K562 (cell line): ENCODE results near the gene MACROD2. TPM values are rescaled to one million over a fixed set of nuclear protein-coding genes. Genes with fewer than 3 reads are reported as not detected.

Experiments used
- ATAC-seq: fragments of 200-7000 bp; cut with Tn5 transposase; 3 replicates; pipeline ENCODE4 v1.9.1; 2020; ENCODE audit warnings: moderate library complexity
- BruUV-seq: library from RNA; stranded (reverse); fragments of 400-500 nt; replicated peaks from 2 replicates; lab custom pipeline; 2021; lab: Mats Ljungman, UMichigan
- CTCF ChIA-PET: fragments of 300-600 bp; formaldehyde crosslinking; extraction: SDS; loops from one replicate; lab custom pipeline; 2021; ENCODE audit warnings: low intra/inter-chr PET ratio; lab: Yijun Ruan, JAX
- POLR2A ChIA-PET: fragments of 300-600, 350-650 bp; sonication (Branson Sonifier 250); formaldehyde crosslinking; extraction: SDS; loops from one replicate; lab custom pipeline; 2021; ENCODE audit warnings: antibody characterized with exemption, inconsistent platforms; lab: Yijun Ruan, JAX
- DNase-seq, 4 experiments: peaks; one replicate each; pipeline versions ENCODE4 v3.0.0 to v3.0.0-alpha.2; 2011 to 2018; ENCODE audit warnings: low spot score in 3 of 4, mixed read lengths in 3 of 4; ENCODE audit errors: extremely low read depth in 1 of 4
- FAIRE-seq: peaks from 2 replicates; lab custom pipeline; 2011; peaks lifted over from hg19 to GRCh38; lab: Jason Lieb, UNC
- H2AFZ ChIP-seq: 2 replicates; pipeline ENCODE4 v1.6.0; 2011; ENCODE audit warnings: low read depth, low read length, control low read depth, inconsistent platforms
- H3K27ac ChIP-seq: fragments of 200-600 bp; 3 replicates; pipeline ENCODE4 v1.8.0; 2011; ENCODE audit warnings: low read depth, mild to moderate bottlenecking, control low read depth, inconsistent platforms, low read length, moderate library complexity, mixed read lengths; ENCODE audit errors: extremely low read depth
- H3K27me3 ChIP-seq, 2 experiments: fragments of 300-600 bp in 1 of 2; 2 replicates in 1 of 2; 3 replicates in 1 of 2; pipeline versions ENCODE4 v1.6.0 to v1.8.0; 2011; ENCODE audit warnings: inconsistent platforms in 2 of 2, low read length in 2 of 2, mild to moderate bottlenecking in 1 of 2, mixed read lengths in 1 of 2, moderate library complexity in 1 of 2; ENCODE audit not compliant: control insufficient read depth in 2 of 2, insufficient read depth in 2 of 2
- H3K36me3 ChIP-seq: fragments of 300-600 bp; 3 replicates; pipeline ENCODE4 v1.8.0; 2011; ENCODE audit warnings: mild to moderate bottlenecking, low read length, inconsistent platforms; ENCODE audit not compliant: control insufficient read depth, insufficient read depth
- H3K4me1 ChIP-seq, 2 experiments: fragments of 200-600 bp in 1 of 2; replicated peaks in 1 of 2; 2 replicates in 1 of 2; 3 replicates in 1 of 2; pipeline versions ENCODE4 v1.5.1 to v1.8.0; 2011; ENCODE audit warnings: inconsistent platforms in 2 of 2, low read length in 2 of 2, mild to moderate bottlenecking in 1 of 2, mixed read lengths in 1 of 2, moderate library complexity in 1 of 2; ENCODE audit not compliant: control insufficient read depth in 2 of 2, insufficient read depth in 2 of 2
- H3K4me2 ChIP-seq: 2 replicates; pipeline ENCODE4 v1.6.1; 2011; ENCODE audit warnings: low read length, control low read depth, inconsistent platforms, mixed read lengths; ENCODE audit not compliant: insufficient read depth
- H3K4me3 ChIP-seq: fragments of 200-600 bp; sonication (generic), shearing (Covaris generic); 2 replicates; pipeline ENCODE4 v1.5.1; 2016; ENCODE audit warnings: control low read depth, inconsistent platforms
- H3K79me2 ChIP-seq: fragments of 200-600 bp; 3 replicates; pipeline ENCODE4 v1.8.0; 2011; ENCODE audit warnings: low read length, inconsistent platforms; ENCODE audit not compliant: control insufficient read depth, insufficient read depth
- H3K9ac ChIP-seq, 2 experiments: 2 replicates each; pipeline versions ENCODE4 v1.6.0 to v1.6.1; 2011; ENCODE audit warnings: low read depth in 2 of 2, low read length in 2 of 2, control low read depth in 1 of 2, inconsistent platforms in 1 of 2, mild to moderate bottlenecking in 1 of 2, mixed read lengths in 1 of 2; ENCODE audit not compliant: insufficient read depth in 1 of 2
- H3K9me1 ChIP-seq: one replicate; pipeline ENCODE4 v1.6.0; 2011; ENCODE audit warnings: inconsistent platforms, mild to moderate bottlenecking, low read length, moderate library complexity; ENCODE audit not compliant: control insufficient read depth, insufficient read depth
- H3K9me3 ChIP-seq: replicated peaks from 2 replicates; pipeline ENCODE4 v1.5.1; 2011; ENCODE audit warnings: low read depth, low read length, inconsistent platforms; ENCODE audit not compliant: control insufficient read depth, insufficient read depth
- H4K20me1 ChIP-seq: replicated peaks from 2 replicates; pipeline ENCODE4 v1.6.1; 2011; ENCODE audit warnings: low read length, inconsistent platforms, mixed read lengths; ENCODE audit not compliant: control insufficient read depth, insufficient read depth
- ARHGAP35 ChIP-seq: fragments of 450-650 bp; IDR thresholded peaks from 2 replicates; pipeline ENCODE4 v1.6.1; 2018; ENCODE audit not compliant: partially characterized antibody
- E2F6 ChIP-seq, 2 experiments: IDR thresholded peaks; 2 replicates each; pipeline ENCODE4 v1.6.1; 2011; ENCODE audit warnings: borderline replicate concordance in 1 of 2, control low read depth in 1 of 2, low read depth in 1 of 2, low read length in 1 of 2, mild to moderate bottlenecking in 1 of 2, mixed read lengths in 1 of 2, moderate library complexity in 1 of 2; ENCODE audit not compliant: insufficient read depth in 1 of 2, insufficient read length in 1 of 2, poor library complexity in 1 of 2, severe bottlenecking in 1 of 2; ENCODE audit errors: extremely low read depth in 1 of 2
- HDAC8 ChIP-seq: fragments of 450-650 bp; IDR thresholded peaks from 2 replicates; pipeline ENCODE4 v1.6.1; 2016; ENCODE audit warnings: mild to moderate bottlenecking, missing genetic modification characterization, moderate library complexity, missing compliant biosample characterization
- NRF1 ChIP-seq, 2 experiments: fragments of 450-650 bp; IDR thresholded peaks in 1 of 2; conservative IDR thresholded peaks in 1 of 2; 2 replicates each; pipeline ENCODE4 v1.6.1; 2014; ENCODE audit warnings: mild to moderate bottlenecking in 2 of 2
- POLR3G ChIP-seq: IDR thresholded peaks from 2 replicates; pipeline ENCODE4 v1.6.1; 2011; ENCODE audit not compliant: insufficient read length, insufficient replicate concordance; ENCODE audit errors: extremely low read depth
- ZBTB2 ChIP-seq: fragments of 450-650 bp; IDR thresholded peaks from 2 replicates; pipeline ENCODE4 v1.6.1; 2016; ENCODE audit warnings: antibody characterized with exemption
- ZNF584 ChIP-seq: fragments of 200-800 bp; sonication (Bioruptor generic); IDR thresholded peaks from 2 replicates; pipeline ENCODE4 v1.6.1; 2016; ENCODE audit warnings: low read depth, mild to moderate bottlenecking, missing genetic modification characterization, missing compliant biosample characterization
- ZNF644 ChIP-seq: fragments of 200-800 bp; sonication (Bioruptor generic); IDR thresholded peaks from 2 replicates; pipeline ENCODE4 v1.6.1; 2016; ENCODE audit warnings: low read depth, missing genetic modification characterization, missing compliant biosample characterization
- WGBS: fragments of 100-300 bp; shearing (Covaris generic); methylation state at CpG from one replicate; pipeline ENCODE4 v1.1.6; 2016; ENCODE audit warnings: low coverage, mixed read lengths; ENCODE audit not compliant: insufficient coverage; ENCODE audit errors: missing lambda C conversion rate; 5-methylcytosine and 5-hydroxymethylcytosine counted together
- in situ Hi-C: fragments of 300-500 bp; cut with MboI; formaldehyde crosslinking; loops from 4 replicates; pipeline ENCODE4 v1.15.0; 2018; ENCODE audit warnings: inconsistent platforms, mixed read lengths
- intact Hi-C: fragments of 100-400 bp; cut with micrococcal nuclease; formaldehyde crosslinking; loops from 2 replicates; pipeline ENCODE4 v1.14.2; 2022
- polyA plus RNA-seq, 8 experiments: library from polyadenylated mRNA; depleted of rRNA in 4 of 8; stranded (reverse) in 5 of 8; unstranded in 3 of 8; fragments of >200 nt; fragmentation: Nextera tagmentation in 2 of 8; fragmentation: Illumina TruSeq in 1 of 8; extraction: Ambion mirVana in 2 of 8; extraction: Trizol in 1 of 8; gene quantifications; 2 replicates each; pipeline versions ENCODE4 v1.2.1 to v1.2.3, GENCODE V29; 2011 to 2014; ENCODE audit warnings: inconsistent platforms in 1 of 8, missing spikeins in 1 of 8
- total RNA-seq, 7 experiments: library from RNA; depleted of rRNA in 6 of 7; stranded (reverse); fragments of >200 nt in 6 of 7; fragmentation: Illumina TruSeq in 2 of 7; extraction: Trizol in 2 of 7; gene quantifications; 2 replicates each; pipeline versions ENCODE4 v1.2.1 to v1.2.3, GENCODE V29; 2011 to 2021; ENCODE audit warnings: low replicate concordance in 1 of 7

Gene MACROD2
- total and polyA plus RNA-seq, 9 of the 15 experiments (the other 6 are each of a cell fraction or from before 2014, with no cell fraction given) = not detected

DNA sequence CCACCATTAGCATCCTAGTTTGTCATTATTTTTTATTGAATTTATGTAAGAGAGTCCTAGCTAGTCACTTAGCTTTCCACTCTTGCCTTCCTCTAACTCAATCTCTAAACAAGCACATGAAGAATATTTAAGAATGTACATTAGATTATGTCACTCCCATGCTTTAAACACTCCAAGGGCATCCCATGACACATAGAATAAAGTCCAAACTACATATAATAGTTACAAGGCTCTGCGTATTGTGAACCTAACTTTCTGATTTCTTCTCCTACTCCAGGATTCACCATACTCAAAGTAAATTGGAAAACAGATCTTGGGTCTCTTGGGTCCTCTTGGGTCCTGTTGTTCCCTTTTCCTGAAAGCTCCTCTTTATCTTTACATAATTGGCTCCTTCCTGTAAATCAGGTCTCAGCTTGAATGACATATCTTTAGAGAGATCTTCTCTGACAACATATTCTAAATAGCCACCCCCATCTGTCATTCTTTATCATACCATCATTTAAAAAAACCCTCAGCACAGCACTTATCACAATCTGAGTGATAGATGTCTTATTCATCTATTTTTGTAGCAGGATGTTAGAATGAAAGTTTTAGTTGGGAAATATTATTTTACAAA is 1384.5 kb downstream of the MACROD2 start:
- Histone ChIP-seq H3K9me3 (no peaks in the 10 kb centered on the region), H2AFZ (no peak overlapping the region), H3K9me1 (no peaks in the 10 kb centered on the region), H3K36me3 (no peaks in the 10 kb centered on the region), H3K79me2 (no peaks in the 10 kb centered on the region), H3K4me3 (no peak overlapping the region), H4K20me1 (no peaks in the 10 kb centered on the region), H3K4me1 (no peaks in the 10 kb centered on the region), H3K27me3 (no peaks in the 10 kb centered on the region), H3K9ac (no peak overlapping the region), H3K27ac (no peak overlapping the region), H3K4me2 (no peak overlapping the region)
- DNase-seq (no peak), FAIRE-seq (no peak), ATAC-seq (no peak)
- WGBS = 0% methylated on average over 1 of the region's 1 CpG
- no TSS peak for BruUV-seq
- TF ChIP-seq HDAC8 (tag) = no peak
- TF ChIP-seq ARHGAP35 = no peak
- no peak for TF ChIP-seq NRF1 (conservative IDR thresholded peaks at IDR 0.05 in 1 of 2, IDR thresholded peaks at IDR 0.05 in 1 of 2)
- TF ChIP-seq ZNF584 = no peak
- TF ChIP-seq ZBTB2 = no peak
- no peak for TF ChIP-seq ZNF644
- no peak for TF ChIP-seq E2F6 (IDR thresholded peaks at IDR 0.05; ENCODE audit: borderline replicate concordance in 1 of 2, extremely low read depth in 1 of 2, insufficient read depth in 1 of 2, insufficient read length in 1 of 2, low read depth in 1 of 2, low read length in 1 of 2, poor library complexity in 1 of 2, severe bottlenecking in 1 of 2)
- TF ChIP-seq POLR3G = no peak
- ChIA-PET CTCF (no interaction called here), POLR2A (no interaction called here)
- intact Hi-C loops (no loop called here), in situ Hi-C loops (no loop called here)
